Fibroblast of skin of abdomen (primary cell): ENCODE results near the gene CEBPA.

Experiments used
- DNase-seq: peaks from one replicate; pipeline ENCODE4 v3.0.0-alpha.2; 2013

The CEBPA gene

DNA sequence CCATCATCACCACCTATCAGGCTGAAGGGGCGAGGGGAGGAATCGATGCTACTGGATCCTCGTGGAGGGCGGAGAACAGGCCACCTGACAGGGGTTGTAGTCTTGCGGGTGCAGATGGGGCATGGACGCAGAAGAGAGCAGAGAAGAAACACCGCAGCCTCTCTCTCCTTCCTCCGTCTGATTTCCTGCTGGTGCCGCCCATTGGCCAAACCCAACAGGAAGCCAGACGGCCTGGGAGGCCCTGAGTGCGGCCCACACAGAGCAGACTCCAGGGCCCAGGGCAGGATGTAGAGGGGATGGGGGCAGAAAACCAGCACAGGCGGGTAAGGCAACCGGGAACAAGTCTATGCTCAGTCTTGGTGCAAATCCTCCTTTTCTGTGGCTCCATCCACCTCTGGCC is 15.4 kb downstream of the CEBPA start:
- no peak for DNase-seq

- DNase-seq: no peak
Measured at GRCh38 chr19:33285441-33285927, 16.9 kb downstream of the CEBPA start.

- no peak for DNase-seq
Measured at GRCh38 chr19:33284756-33285155, 17.6 kb downstream of the CEBPA start.

GRCh38 chr19:33284146-33284643 is 18.1 kb downstream of the CEBPA start:
- DNase-seq: no peak

DNA sequence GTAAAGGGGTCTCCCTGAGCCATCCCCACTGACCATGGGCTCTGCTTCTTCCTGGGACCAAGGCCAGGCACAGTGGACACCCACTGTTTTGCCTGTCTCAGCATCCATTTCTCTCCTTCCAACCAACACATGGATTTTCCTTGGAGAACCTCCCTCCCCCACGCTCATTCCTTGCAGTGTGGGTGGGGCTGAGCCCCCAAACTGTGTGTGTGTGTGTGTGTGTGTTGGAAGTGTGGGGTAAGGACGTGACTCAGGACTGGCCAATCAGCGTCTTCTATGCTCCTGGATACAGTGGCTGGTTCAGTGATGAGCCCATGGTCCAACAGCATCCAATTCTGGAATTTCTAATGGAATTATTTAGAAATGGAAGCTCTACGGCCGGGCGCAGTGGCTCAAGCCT is 18.7 kb downstream of the CEBPA start:
- DNase-seq: peak; percentile 34

DNA sequence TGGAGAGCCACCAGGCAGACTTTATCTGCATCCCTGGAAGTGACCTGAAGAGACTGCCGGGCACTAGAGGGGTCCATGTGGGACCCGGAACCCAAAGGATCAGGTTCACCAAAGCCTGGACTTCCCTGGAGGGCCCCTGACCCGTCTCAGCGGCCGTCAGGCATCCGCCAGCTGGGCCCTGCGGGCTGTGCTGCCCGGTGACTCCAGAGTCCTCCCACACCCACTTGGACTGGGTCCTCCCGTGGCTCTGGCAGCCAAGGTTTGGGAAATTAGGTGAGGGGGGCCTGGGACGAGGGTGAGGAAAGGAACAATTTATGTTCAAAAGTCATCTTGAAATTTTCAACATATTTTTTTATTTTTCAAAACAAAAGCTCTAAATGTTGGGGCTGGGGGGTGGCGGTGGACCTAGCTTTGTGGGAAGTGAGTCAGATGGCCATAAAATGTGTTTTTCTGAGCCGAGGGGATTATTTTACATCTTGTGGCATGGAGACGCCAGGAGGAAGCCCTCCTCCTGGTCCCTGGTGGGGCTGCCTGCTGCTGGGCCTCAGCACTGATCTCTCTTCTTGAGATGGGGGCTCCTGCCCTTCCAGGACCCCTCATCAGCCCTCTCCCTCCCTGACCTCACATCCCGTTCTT is 20.2 kb downstream of the CEBPA start:
- DNase-seq: peak; percentile 64

DNA sequence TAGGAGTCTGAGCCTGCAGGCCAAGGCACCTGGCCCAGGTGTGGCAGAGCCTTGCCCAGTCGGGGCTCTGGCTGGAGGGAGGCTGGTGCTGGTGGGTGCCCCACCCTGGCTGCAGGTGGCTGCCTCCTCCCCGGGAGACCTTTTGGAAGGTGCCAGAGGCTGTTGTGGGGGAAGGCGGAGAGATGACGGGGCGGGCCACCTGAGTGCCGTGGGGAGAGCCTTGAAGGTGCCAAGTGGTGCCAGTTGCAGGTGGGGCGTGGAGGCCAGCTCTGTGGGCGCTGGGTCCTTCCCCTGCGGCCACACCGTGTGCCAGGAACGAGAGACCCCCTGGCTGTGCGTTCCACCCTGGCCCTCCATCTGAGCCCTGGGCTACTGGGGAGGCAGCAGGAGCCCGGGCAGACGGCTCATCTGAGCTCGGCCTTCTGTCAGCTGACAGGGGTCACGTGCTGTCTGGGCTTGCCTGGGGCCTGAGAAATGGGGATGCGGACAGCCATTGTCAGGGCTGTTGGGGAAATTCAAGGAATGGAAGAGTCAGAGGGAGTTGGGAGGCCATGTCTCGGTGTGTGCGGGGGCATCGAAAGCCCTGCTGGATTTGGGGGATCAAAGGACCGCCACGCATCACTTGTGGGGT is 20.9 kb downstream of the CEBPA start:
- no peak for DNase-seq

- no peak for DNase-seq
Measured at GRCh38 chr19:33280351-33280921, 21.9 kb downstream of the CEBPA start.

GRCh38 chr19:33279430-33280350 is 22.6 kb downstream of the CEBPA start:
- DNase-seq: no peak

DNA sequence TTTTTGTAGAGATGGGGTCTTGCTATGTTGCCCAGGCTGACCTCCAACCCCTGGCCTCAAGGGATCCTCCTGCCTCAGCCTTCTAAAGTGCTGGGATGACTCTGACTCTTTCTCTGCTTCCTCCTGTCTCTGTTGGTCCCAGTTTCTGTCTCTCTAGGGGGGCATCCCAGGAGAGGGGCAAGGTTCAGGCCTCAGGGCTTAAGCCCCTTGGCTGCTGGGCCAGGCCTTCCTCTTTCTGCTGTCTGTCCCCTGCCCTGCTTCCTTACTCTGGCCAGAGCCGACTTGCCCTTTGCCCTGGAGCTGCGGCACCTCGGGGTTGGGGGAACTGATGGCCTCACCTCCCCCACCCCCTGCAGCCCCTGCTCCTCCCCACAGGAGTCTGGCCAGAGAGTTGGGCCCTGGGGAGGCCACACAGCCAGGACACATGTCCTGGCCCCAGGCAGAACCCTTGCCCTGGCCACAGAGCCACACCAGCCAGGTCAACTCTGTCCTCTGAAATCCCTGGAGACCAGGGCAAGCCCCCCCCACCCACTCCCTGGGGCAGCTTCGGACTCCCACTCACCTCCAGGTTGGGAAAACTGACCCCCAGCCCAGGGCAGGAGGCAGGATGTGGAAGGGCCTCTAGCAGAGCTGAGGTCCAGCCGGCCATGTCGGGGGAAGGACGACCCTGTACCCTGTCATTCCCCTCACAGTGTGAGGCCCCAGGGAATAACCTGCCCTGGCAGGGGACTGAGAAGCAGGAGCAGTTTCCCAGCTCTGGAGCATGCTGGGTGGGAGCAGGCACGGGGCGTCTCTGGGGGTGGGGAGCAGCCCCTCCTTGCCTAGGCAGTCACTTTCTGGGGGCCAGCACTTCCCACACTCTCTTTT is 23.7 kb downstream of the CEBPA start:
- no peak for DNase-seq

GRCh38 chr19:33278023-33278402 is 24.3 kb downstream of the CEBPA start:
- DNase-seq: no peak

GRCh38 chr19:33277434-33277833 is 24.9 kb downstream of the CEBPA start:
- DNase-seq: no peak

DNA sequence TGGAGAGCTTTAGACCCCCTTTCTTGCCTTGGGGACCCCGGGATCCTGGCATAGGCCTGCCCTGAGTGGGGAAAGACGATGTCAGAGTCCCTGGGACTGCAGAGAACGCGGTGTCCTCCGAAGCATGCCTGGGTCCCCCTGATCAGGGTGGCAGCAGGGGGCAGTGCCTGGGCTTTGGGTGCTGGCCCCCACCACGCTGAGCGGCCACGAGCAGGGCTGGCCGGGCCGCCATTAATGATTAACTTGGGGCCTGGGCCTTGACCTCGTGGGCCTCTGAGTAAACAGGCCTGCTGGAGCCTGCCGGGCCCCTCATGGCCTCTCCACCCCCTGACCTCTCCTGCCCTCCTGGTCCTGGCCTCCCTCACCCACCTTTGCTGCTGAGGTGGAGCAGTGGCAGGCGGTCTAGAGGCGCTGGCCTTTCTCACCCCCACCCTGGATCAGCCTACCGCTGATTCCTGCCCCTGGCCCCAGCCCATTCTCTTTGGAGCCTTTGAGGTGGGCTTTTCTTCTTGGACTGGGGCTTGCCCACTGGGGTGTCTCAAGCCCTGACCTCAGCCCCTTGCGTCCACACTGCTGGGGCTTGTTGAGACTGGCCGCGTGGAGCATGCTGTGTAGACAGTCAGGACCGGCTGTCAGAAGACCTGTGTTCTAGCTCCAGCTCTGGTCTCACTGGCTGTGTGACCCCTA is 26.3 kb downstream of the CEBPA start:
- no peak for DNase-seq

DNA sequence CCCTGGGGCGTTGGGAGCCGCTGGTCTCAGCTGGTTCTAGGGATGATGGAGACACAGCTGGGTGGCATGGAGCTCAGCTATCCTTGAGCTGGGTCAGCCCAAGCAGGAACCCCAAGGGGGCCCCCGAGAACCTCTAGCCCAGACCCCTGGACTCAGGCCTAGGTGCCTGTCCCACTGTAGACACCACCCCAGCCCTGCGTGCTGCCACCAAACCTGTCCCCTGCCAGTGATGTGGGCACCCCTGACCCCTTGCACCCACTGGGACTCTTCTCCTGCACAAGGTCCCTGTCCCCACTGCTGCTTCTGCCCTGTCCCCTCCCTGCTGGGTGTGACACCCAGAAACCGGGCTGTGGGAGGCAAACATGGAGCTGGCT is 26.8 kb downstream of the CEBPA start:
- DNase-seq: no peak

GRCh38 chr19:33274663-33275558 is 27.4 kb downstream of the CEBPA start:
- no peak for DNase-seq

DNA sequence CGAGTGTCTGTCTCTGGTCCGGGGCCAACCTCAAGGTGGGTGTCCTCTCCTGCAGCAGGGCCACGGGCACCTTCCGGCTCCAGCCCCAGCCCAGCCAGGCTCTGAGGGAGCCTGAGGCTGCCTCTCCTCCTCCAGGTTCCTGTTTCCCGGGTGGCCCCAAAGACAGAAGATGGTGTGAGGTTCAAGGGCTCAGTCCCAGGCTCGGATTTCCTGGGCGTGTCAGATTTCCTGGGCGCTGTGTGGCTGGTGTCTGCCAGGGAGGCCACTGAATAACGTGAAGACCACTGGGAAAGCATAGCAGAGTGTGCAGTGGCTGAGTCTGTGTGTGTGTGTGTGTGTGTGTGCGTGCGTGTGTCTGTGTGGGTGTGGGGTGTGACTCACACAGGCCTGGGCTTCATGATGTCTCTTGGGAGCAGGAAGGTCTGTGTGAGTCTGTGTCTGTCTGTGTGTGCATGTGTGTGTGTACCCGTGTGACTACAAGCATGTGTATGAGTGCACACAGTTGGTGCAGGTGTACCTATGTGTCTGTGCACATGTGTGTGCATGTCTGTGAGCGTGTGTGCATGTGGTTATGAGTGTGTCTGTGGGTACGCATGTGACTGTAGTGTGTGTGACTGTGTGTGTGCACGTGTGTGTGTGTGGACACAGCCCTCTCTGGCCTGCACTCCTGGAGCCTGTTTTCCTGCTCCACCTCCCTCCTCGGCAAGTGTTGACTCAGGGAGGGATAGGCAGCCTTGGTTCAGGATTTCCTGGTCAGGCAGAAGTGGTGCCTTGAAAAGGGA is 28.3 kb downstream of the CEBPA start:
- peak; percentile 91 for DNase-seq

GRCh38 chr19:33273065-33273736 is 29.1 kb downstream of the CEBPA start:
- no peak for DNase-seq

DNA sequence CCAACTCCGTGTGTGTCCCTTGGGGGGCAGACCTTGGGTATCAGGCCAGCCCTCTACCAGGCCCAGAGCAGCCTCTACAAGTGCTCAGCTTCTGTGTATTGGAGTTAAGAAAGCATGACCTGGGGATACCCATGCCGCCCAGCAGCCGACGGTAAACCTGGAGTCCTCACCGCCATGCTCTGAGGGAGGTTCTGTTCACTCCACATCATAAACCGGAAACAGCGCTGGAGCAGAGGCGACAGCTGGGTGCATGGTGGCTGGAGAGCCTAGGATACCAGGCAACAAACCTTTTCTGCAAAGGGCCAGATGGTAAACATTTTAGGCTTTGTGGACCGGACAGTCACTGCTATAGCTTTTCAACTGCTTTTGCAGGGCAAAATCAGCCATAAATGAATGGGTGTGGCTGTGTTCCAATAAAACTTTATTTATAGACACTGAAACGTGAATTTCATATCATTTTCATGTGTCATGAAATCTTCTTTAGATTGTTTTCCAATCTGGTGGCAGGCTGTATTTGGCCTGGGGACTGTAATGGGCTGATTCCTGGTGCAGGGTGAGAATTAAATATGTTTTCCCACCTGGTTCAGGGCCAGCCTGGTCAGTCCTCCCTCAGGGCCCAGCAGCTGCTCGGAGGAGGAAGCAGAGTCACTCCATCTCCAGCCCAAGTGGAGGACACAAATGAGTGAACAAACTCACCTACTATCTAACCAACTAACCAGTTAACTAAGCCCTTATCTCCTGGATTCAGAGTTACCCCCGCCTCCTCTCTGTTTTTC is 30.9 kb downstream of the CEBPA start:
- no peak for DNase-seq
